Endothelial cell of umbilical vein (primary cell): ENCODE results near the gene SDF4. TPM values are rescaled to one million over a fixed set of nuclear protein-coding genes. Genes with fewer than 3 reads are reported as not detected.
A peak's percentile ranks its signal among the peaks of the same experiment; 100 is the strongest.

Experiments used
- BruUV-seq: library from RNA; stranded (reverse); fragments of 400-500 nt; replicated peaks from 2 replicates; lab custom pipeline; 2021; lab: Mats Ljungman, UMichigan
- CTCF ChIA-PET: fragments of 300-600, 350-600 bp; sonication (Branson Sonifier 250); formaldehyde crosslinking; loops from one replicate; lab custom pipeline; 2021; ENCODE audit warnings: antibody characterized with exemption, inconsistent platforms; lab: Charles Lee
- POLR2A ChIA-PET: fragments of 300-600, 350-600 bp; sonication (Branson Sonifier 250); formaldehyde crosslinking; loops from one replicate; lab custom pipeline; 2021; ENCODE audit warnings: antibody characterized with exemption, inconsistent platforms; lab: Charles Lee
- DNase-seq: peaks from one replicate; pipeline ENCODE4 v3.0.0-alpha.2; 2011; ENCODE audit warnings: low read depth, low spot score
- FAIRE-seq: peaks from 2 replicates; lab custom pipeline; 2011; peaks lifted over from hg19 to GRCh38; lab: Jason Lieb, UNC
- H2AFZ ChIP-seq: 2 replicates; pipeline ENCODE4 v1.6.0; 2012; ENCODE audit warnings: low read depth, low read length, control low read depth, inconsistent platforms
- H3K27ac ChIP-seq: 2 replicates; pipeline ENCODE4 v1.5.1; 2011; ENCODE audit warnings: low read depth, mild to moderate bottlenecking, control low read depth, low read length, moderate library complexity; ENCODE audit not compliant: insufficient read depth
- H3K27me3 ChIP-seq, 2 experiments: 2 replicates each; pipeline versions ENCODE4 v1.6.0 to v1.6.1; 2011; ENCODE audit warnings: low read length in 2 of 2, mixed read lengths in 1 of 2; ENCODE audit not compliant: control insufficient read depth in 2 of 2, insufficient read depth in 2 of 2
- H3K36me3 ChIP-seq, 2 experiments: 2 replicates in 1 of 2; 3 replicates in 1 of 2; pipeline ENCODE4 v1.5.1; 2011; ENCODE audit warnings: low read length in 2 of 2, mild to moderate bottlenecking in 1 of 2, moderate library complexity in 1 of 2; ENCODE audit not compliant: control insufficient read depth in 2 of 2, insufficient read depth in 2 of 2; ENCODE audit errors: extremely low read depth in 1 of 2
- H3K4me1 ChIP-seq: 3 replicates; pipeline ENCODE4 v1.5.1; 2011; ENCODE audit warnings: mild to moderate bottlenecking, low read length; ENCODE audit not compliant: control insufficient read depth, insufficient read depth; ENCODE audit errors: extremely low read depth
- H3K4me2 ChIP-seq: 2 replicates; pipeline ENCODE4 v1.6.1; 2011; ENCODE audit warnings: low read length, control low read depth, mixed read lengths; ENCODE audit not compliant: insufficient read depth
- H3K4me3 ChIP-seq, 3 experiments: fragments of 200-600 bp in 1 of 3; sonication (generic), shearing (Covaris generic) in 1 of 3; replicated peaks in 1 of 3; 2 replicates each; pipeline ENCODE4 v1.5.1; 2011 to 2016; ENCODE audit warnings: control low read depth in 3 of 3, low read length in 3 of 3, mild to moderate bottlenecking in 2 of 3, inconsistent platforms in 1 of 3, low read depth in 1 of 3, moderate library complexity in 1 of 3; ENCODE audit not compliant: insufficient read depth in 1 of 3
- H3K79me2 ChIP-seq: 2 replicates; pipeline ENCODE4 v1.6.0; 2012; ENCODE audit warnings: low read length, inconsistent platforms; ENCODE audit not compliant: control insufficient read depth, insufficient read depth
- H3K9ac ChIP-seq: replicated peaks from 2 replicates; pipeline ENCODE3; 2011; ENCODE audit warnings: low read length, control low read depth; ENCODE audit not compliant: insufficient read depth; ENCODE audit errors: extremely low read depth
- H3K9me1 ChIP-seq: replicated peaks from 3 replicates; pipeline ENCODE4 v1.6.0; 2011; ENCODE audit warnings: mild to moderate bottlenecking, low read length; ENCODE audit not compliant: control insufficient read depth, insufficient read depth; ENCODE audit errors: extremely low read depth
- H3K9me3 ChIP-seq: replicated peaks from 2 replicates; pipeline ENCODE4 v1.5.1; 2012; ENCODE audit warnings: low read length, inconsistent platforms; ENCODE audit not compliant: control insufficient read depth, insufficient read depth
- H4K20me1 ChIP-seq: replicated peaks from 2 replicates; pipeline ENCODE3; 2011; ENCODE audit warnings: mild to moderate bottlenecking, low read length; ENCODE audit not compliant: control insufficient read depth, insufficient read depth; ENCODE audit errors: extremely low read depth
- CTCF ChIP-seq, 2 donors: IDR thresholded peaks; 1 replicate in 1 of 2; 2 replicates in 1 of 2; pipeline ENCODE4 v1.5.1; 2011; ENCODE audit warnings: low read length in 2 of 2, mild to moderate bottlenecking in 2 of 2, moderate library complexity in 2 of 2, control low read depth in 1 of 2, inconsistent platforms in 1 of 2, low read depth in 1 of 2; ENCODE audit not compliant: insufficient read depth in 1 of 2; ENCODE audit errors: extremely low read depth in 1 of 2
- EZH2 ChIP-seq: IDR thresholded peaks from 2 replicates; pipeline ENCODE4 v1.6.1; 2012; ENCODE audit warnings: borderline replicate concordance, low read depth, mild to moderate bottlenecking, moderate library complexity, low read length, inconsistent platforms; ENCODE audit not compliant: severe bottlenecking
- FOS ChIP-seq: IDR thresholded peaks from 2 replicates; pipeline ENCODE4 v1.6.1; 2011; ENCODE audit warnings: mild to moderate bottlenecking, low read length, moderate library complexity, borderline replicate concordance; ENCODE audit not compliant: insufficient read depth
- GATA2 ChIP-seq: IDR thresholded peaks from 2 replicates; pipeline ENCODE4 v1.7.0; 2011; ENCODE audit warnings: low read depth, mild to moderate bottlenecking, moderate library complexity, mixed read lengths, low read length; ENCODE audit not compliant: insufficient read length, insufficient read depth
- JUN ChIP-seq: IDR thresholded peaks from 2 replicates; pipeline ENCODE4 v1.6.1; 2011; ENCODE audit warnings: borderline replicate concordance, low read depth; ENCODE audit not compliant: insufficient read length, insufficient read depth
- MAX ChIP-seq: IDR thresholded peaks from 2 replicates; pipeline ENCODE4 v1.6.1; 2011; ENCODE audit not compliant: insufficient read depth, insufficient read length
- MYC ChIP-seq: IDR thresholded peaks from one replicate; pipeline ENCODE4 v1.6.1; 2011; ENCODE audit warnings: mild to moderate bottlenecking, low read depth, low read length
- POLR2A ChIP-seq: IDR thresholded peaks from 2 replicates; pipeline ENCODE4 v1.6.1; 2012; ENCODE audit warnings: low read depth, mild to moderate bottlenecking, control low read depth, low read length
- POLR2AphosphoS5 ChIP-seq: IDR thresholded peaks from 2 replicates; pipeline ENCODE4 v1.6.1; 2012; ENCODE audit warnings: low read depth, mild to moderate bottlenecking, control low read depth, low read length, moderate library complexity; ENCODE audit not compliant: insufficient read depth
- dilution Hi-C: fragments of 300-500 bp; cut with MboI; formaldehyde crosslinking; loops from one replicate; pipeline ENCODE4 v1.15.0; 2019; ENCODE audit warnings: low sequenced_read_pairs; ENCODE audit not compliant: extremely low pct_ligation_motif_present
- intact Hi-C: fragments of 100-400 bp; cut with micrococcal nuclease; formaldehyde crosslinking; loops from one replicate; pipeline ENCODE4 v1.10.0; 2022
- polyA plus RNA-seq, 4 experiments: library from polyadenylated mRNA; depleted of rRNA in 3 of 4; stranded (reverse) in 3 of 4; unstranded in 1 of 4; fragments of >200 nt; gene quantifications; 2 replicates each; pipeline versions ENCODE4 v1.2.1 to v1.2.3, GENCODE V29; 2011 to 2012; ENCODE audit warnings: missing spikeins in 1 of 4
- total RNA-seq: library from RNA; stranded (reverse); gene quantifications from 2 replicates; pipeline ENCODE4 v1.2.3, GENCODE V29; 2021

The SDF4 gene
- total and polyA plus RNA-seq, 2 donors (not counting 3 experiments of a cell fraction or from before 2014, with no cell fraction given) = 175 to 185 TPM

- peaks cover 21% of the 10 kb centered on the region for H3K4me1 ChIP-seq
- no peak for FAIRE-seq
- intact Hi-C loops = loop anchor here (2.0 kb wide), 1 partner anchor 27 kb away; the partner anchor contains the start of genes B3GALT6 and SDF4
Measured at GRCh38 chr1:1259951-1260600, 28.3 kb upstream of the SDF4 start.

More at GRCh38 chr1:1259951-1260600, 28.3 kb upstream of the SDF4 start:
- H3K27me3 ChIP-seq = no peaks in the 10 kb centered on the region
- H3K4me2 ChIP-seq = no peak overlapping the region
- H4K20me1 ChIP-seq = no peaks in the 10 kb centered on the region
- DNase-seq = no peak
- dilution Hi-C loops = no loop called here
- H3K9me3 ChIP-seq = no peaks in the 10 kb centered on the region
- TF ChIP-seq GATA2 = no peak
- no peak for TF ChIP-seq MYC
- no peak for TF ChIP-seq JUN
- TF ChIP-seq EZH2 = no peak
- TF ChIP-seq CTCF (IDR thresholded peaks at IDR 0.05; ENCODE audit: extremely low read depth in 1 of 2, insufficient read depth in 1 of 2, low read depth in 1 of 2, low read length in 2 of 2) = no peak
- no peak for TF ChIP-seq POLR2AphosphoS5
- no peak for TF ChIP-seq MAX
- no peak for TF ChIP-seq POLR2A
- TF ChIP-seq FOS = no peak
- BruUV-seq = no TSS peak
- peak overlapping the region; percentile 72 for H3K27ac ChIP-seq
- H3K4me3 ChIP-seq = no peak overlapping the region
- H2AFZ ChIP-seq = no peak overlapping the region
- peaks cover 16% of the 10 kb centered on the region for H3K79me2 ChIP-seq
- CTCF ChIA-PET = interaction anchor here (0.9 to 1.3 kb wide), 3 partner anchors 14 to 31 kb away, joined by 3 to 9 read pairs (median 3); partner anchors contain the start of gene UBE2J2
- POLR2A ChIA-PET = no interaction called here
- peaks cover 9 to 34% of the 10 kb centered on the region in 2 experiments for H3K36me3 ChIP-seq
- H3K9ac ChIP-seq = no peak overlapping the region
- H3K9me1 ChIP-seq = no peaks in the 10 kb centered on the region
